GM21526 (cell line): Measurements from ENCODE around the gene CACNA2D3.

Experiments used
- ATAC-seq: cut with Tn5 transposase; IDR thresholded peaks from one replicate; pipeline ENCODE4 v1.9.1; 2021; ENCODE audit warnings: moderate library complexity; ENCODE audit not compliant: unreplicated experiment, low FRiP score

Gene CACNA2D3

DNA sequence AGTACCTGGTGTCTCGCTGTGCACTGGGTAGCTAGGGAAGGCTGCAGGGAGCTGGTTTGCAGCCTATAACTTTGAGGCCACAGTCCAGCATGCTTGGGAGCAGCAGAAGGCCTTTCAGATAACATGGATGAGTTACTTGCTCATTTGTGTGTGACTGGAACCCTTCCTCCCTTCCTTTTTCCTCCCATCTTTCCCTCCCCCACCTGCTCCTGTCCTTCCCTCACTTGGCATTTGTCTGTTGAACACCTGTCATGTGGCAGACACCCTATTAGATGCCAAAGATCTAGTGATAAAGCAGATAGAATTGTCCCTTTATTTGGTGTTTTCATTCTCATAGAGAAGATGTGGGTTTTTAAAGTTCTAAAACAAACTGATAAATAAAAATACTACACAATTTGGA, 733.9 kb downstream of the CACNA2D3 start:
- ATAC-seq, result no peak

- ATAC-seq, result no peak
Observed at GRCh38 chr3:54857343-54857742, 735.0 kb downstream of the CACNA2D3 start.

DNA sequence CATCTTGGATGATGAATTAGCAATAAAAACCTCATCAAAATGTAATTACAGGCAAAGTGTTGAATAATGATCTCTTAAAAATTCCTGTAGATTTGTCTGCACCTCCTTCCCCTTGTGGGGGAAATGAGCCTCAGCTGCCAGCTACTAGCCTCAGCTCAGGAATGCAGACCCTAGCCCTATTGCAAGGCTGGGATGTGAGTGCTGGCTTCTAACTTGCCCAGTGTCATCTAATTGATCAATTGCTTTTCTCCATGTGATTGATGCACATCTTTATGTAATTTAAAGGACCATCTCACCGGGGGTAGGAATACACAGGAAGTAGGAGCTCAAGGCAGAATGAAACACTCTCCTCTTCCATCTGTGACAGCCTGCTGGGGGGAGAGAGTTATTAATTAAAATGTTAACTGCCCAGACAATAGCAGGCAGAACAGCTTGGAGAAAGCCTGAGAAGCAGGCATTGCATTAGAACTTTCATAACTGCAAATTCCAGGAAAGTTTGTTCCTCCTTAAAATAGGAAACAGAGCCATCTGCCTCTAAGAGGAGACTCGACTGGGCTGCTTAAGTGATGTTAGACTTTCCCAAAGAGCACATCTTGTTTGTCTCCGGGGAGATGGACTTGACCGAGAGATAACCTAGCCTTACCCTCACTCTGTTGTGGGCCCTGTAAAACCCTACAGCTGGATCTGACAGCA, 735.9 kb downstream of the CACNA2D3 start:
- ATAC-seq, result no peak

DNA sequence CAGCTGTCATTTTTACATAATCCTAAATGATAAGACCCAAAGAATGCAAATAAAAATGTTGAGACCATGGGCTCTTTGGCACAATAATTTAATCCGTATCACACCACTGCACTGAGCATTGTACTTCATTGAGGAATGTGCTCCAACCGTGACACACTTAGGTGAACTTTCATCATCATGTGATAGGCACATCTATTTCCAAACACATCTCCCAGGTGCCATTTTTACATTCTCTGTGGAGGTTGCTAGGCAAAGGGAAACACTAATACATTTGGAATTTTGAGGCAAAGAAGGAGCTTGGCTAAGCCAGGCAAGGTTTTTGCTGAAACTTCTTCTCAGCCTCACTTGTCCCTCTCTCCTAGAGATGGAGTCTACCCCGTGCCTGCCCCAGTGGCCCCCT, 736.8 kb downstream of the CACNA2D3 start:
- ATAC-seq, result no peak

DNA sequence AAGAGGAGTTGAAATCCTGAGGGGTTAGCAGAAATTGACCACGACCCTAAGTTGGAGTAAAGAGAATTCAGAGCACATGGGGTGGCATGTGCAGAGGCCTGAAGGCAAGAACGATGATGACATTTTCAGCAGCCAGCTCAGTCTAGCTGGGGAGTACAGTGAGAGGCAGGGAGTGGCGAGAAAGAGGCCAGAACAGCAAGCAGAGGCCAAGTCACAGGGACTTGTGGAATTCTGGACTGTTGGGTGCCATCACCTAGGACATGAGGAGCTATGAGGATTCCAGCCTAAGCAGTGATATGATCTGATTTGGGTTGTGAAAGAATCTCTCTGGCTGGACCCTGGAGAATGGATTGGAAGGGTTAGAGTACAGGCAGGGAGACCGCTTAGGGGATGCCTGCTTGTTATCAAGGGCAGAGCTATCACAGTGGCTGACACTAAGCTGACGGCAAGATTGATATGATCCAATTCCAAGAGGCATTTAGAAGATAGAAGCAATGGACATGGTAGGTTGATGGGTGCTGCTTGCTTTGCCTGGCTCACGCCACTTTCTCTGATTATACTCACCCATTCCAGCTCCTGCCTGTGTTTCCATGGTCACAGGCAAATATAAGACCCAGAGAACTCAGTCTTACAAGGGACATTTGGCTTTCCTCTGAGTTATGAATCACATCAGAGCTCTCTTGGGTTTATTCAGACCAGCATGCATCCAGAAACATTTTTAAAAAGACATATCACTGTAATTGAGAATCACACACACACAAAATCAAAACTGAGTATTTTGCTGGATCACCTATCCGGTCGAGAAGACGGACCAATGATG, 739.1 kb downstream of the CACNA2D3 start:
- no peak for ATAC-seq

DNA sequence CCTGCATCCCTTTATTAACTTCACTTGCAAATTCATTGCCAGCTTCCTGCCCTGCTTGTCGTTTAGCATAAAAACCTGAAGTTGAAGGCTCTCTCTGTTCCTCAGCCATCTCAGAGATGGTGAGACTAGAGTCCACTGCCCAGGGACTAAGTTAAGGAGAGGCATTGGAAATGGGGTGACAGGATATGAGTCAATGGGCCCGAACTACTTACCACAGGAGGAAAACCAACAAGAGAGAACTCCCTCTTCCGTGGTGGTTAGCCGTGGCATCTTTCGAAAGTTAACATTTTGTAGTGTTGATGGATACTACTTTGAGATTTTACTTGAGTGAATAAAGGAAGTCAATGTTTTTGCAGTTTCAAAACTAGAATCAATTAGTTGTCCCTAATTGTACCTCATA, 740.2 kb downstream of the CACNA2D3 start:
- no peak for ATAC-seq

DNA sequence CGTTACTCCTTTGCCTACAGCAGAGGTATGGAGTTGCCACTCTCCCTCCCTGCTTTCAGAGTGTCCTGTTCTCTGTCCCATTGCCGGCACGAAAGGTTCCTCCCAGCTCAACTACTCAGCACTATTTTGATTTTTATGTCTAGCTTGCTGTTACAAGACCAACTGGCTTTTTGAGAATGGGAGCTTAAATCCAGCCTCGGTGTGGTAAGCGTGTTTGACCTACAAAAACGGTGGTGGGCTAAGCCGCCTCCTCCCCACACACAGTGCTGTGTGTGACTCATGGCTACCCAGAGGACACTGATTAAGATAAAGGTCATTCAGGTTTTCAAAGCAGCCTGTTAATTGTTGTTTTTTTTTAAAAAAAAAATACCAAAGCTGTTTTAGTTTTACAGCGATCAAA, 741.0 kb downstream of the CACNA2D3 start:
- ATAC-seq, result no peak

- no peak for ATAC-seq
Observed at GRCh38 chr3:54863786-54864185, 741.4 kb downstream of the CACNA2D3 start.

DNA sequence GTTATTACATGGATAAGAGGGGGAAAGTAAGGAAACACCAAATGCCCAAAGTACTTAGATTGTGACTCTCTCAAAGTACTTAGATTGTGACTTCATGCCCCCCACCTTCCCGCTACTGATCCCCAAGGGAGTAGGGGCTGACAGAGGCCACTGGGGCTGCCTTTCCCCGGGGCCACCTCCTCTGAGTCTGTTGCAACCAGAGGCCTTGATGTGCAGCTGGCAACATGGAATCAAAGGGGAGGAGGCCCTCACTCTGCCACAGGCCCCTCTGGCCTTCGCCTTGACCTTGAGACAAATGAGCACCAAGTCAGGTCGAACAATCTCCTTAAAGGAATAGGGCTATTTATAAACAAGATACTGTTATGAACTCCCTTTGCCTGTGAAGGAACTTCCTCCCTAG, 743.0 kb downstream of the CACNA2D3 start:
- no peak for ATAC-seq

DNA sequence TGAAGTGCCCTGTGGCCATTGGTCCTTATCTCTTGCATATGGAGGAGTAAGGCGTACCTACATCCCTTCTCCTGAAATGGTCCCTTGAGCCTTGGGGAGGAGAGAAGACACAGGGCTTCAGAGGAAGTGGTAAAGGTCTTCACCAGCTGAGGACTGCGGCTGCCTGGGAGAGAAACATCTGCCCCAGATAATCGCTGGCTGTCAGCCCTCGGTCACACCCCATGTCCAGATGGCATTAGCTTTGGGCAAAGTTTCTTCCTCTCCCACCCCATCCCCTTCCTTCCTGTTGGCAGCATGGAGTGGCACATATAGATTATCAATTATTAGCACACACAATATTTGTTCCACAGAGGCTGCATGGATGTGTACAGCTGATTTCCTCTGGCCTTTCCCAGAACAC, 743.9 kb downstream of the CACNA2D3 start:
- no peak for ATAC-seq

- ATAC-seq, result no peak
Observed at GRCh38 chr3:54870423-54870822, 748.1 kb downstream of the CACNA2D3 start.

DNA sequence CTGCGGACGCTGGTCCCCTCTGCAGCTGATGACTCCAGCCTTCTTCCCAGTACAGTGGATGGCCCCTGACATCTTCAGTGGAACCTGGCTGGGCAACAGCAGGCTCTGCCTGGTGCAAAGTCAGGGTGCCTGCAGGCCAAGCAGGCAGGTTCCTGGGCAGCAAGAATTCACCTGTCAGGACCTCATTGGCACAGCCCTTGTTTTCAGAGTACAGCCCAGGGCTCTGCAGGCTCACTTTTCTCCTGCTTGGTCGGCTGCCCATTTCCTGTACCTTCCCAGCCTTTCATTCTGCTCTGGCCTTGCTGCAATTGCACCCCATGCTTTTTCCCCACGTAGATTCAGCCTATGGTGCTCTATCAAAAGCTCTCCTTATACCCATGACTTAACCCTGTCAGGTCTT, 749.5 kb downstream of the CACNA2D3 start:
- no peak for ATAC-seq

DNA sequence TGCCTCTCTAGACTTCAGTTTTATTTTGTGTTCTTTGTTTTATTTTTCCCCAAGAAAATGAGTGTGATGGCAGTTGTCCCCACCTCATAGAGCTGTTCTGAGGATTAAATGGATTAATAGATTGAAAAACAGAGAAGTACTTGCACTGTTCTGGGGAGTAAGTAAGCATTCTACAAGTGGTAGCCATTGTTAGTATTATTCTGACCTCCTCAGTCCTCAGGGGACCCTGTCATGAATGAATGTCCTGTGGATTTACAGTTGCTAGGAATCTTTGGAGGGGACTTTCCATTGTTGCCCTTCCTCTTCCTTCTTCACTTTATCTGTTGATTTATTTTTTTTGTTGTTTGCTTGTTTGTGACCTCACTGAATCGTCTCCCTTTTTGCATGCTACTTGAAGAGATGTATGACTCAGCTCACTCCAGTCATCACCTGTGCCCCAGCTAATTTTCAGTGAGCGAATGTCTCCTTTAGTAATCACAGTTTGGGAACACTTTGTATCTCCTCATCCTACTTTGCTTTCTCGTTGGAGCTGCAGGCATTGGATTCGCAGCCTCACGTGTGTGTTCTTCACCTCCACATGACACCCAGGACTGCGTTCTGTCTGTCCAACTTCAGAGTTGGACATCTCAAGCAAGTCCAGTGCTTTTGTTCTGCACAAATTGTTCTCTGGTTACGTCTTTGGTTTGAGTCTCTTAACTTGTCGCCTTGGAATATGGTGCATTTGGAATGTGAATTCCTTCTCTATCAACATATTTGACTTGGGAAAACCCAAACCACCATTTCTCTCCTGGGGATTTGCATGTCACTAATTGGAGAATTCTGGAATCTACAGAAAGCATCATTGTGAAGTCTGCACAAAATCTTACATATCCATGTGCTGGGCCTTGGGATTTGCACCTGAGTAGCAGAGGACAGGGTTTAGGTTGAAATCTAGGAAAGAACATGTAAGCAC, 751.0 kb downstream of the CACNA2D3 start:
- ATAC-seq, result no peak

- no peak for ATAC-seq
Observed at GRCh38 chr3:54874816-54875556, 752.6 kb downstream of the CACNA2D3 start.

DNA sequence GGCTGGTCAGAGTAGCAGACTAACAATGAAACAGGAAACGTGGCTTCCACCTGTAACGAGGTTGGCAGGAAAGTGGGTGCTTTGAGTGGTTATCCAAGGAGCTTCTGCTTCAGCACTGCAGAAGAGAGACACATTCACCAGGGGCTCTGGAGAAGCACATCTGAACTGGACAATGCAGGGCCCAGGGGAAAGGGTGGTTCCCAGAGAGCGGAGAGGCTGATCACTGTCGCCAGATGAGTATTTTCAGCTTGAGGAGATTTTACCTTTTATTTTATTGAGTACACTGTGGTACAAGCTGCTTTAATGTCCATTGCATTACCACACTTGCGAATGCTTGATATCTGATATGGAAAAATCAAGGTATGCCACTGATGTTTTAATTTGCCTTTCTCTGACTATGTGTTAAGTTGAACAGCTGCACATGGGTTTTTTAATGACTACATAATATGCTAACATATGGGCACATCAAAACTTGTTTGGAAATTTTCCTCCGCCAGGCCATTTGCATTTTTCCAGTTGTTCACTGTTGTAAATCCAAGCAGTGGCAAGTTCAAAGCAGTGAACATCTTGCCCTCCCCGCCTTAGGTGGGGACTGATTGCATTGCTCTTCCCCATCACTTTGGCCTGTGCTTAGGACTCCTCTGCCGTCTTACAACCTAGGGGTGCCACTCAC, 753.4 kb downstream of the CACNA2D3 start:
- ATAC-seq, result no peak

DNA sequence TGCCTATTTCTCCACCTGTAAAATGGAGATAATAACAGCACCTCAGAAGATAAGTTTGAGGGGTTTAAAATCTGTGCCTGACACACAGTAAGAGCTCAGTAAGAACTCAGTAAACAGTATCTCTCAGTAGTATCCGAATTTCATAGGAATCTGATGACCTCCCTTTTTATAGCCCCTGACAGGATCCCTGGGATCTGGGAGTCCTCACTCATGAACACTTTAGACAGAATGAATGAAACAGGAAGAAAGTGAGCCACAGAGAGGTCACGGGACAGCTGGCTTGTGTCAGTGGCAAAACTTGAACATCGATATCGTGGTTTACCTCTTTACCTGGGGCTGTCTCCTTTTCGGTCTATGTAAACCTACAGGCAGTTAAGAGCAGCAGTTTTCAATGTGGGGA, 754.3 kb downstream of the CACNA2D3 start:
- ATAC-seq, result no peak

DNA sequence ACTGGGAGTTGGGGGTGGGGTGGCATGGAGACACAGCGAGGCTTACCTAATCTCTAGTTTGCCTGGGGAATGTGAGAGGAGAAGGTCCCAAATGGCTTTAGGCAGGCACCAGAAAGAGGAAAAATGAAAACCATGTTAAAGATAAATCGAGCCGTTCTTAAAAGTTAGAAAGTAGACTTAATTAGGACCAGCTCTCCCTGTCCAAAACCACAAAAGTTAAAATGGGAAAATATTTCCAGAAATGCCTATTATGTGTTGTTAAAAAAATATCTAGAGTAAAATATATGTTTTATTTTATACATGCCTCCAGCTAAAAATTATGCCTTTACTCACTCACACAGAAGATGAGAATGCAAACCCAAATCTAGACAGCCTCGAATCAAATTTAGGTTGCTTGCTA, 755.4 kb downstream of the CACNA2D3 start:
- no peak for ATAC-seq

DNA sequence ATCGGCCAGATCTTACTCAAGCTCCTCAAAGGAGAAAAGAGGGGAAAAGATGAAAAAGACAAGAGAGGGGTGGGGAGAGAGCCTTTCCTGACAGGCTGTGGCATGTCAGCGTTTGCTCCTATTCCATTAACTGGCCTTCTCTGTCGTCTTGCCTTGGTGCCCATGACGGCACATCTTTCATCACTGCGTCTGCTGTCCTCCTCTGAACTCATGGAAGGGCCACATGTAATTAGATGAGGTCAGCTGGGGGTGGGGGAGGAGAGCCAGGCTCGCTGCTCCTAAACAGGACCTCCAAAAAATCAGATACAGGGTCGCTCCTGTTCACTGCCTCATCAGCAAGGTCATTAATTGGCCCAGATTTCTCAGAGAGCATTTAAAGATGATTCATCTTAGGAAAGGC, 755.8 kb downstream of the CACNA2D3 start:
- no peak for ATAC-seq

GRCh38 chr3:54882129-54882833, 759.9 kb downstream of the CACNA2D3 start:
- ATAC-seq, result no peak
